HG03575 (cell line): Measurements from ENCODE around the gene C14orf132.

ENCODE experiments used
- ATAC-seq: cut with Tn5 transposase; IDR thresholded peaks from one replicate; pipeline ENCODE4 v1.9.1; 2021; ENCODE audit not compliant: unreplicated experiment, insufficient number of reproducible peaks, low FRiP score; ENCODE audit errors: extremely low read depth

The C14orf132 gene

GRCh38 chr14:96037891-96038557 is 1.1 kb upstream of the C14orf132 start:
- no peak for ATAC-seq

DNA sequence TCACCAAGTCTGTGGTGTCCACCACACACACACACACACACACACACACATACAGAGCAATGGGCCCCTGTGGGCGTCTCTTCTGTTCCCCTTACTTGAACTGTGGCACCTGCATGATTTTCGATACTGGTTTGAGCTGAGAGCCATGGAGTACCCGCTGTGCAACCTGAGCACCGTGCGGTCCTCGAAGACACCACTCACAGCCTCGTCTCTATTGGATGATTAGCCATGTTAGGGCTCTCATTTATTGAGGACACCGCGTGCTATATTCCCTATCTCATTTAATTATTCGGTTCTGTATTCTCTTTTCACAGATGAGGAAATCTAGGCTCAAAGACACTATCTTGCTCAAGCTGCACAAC is 623 bp upstream of the C14orf132 start:
- ATAC-seq: no peak

GRCh38 chr14:96039633-96040311 is 610 bp downstream of the C14orf132 start:
- no peak for ATAC-seq

GRCh38 chr14:96040828-96041371 is 1.7 kb downstream of the C14orf132 start:
- no peak for ATAC-seq

DNA sequence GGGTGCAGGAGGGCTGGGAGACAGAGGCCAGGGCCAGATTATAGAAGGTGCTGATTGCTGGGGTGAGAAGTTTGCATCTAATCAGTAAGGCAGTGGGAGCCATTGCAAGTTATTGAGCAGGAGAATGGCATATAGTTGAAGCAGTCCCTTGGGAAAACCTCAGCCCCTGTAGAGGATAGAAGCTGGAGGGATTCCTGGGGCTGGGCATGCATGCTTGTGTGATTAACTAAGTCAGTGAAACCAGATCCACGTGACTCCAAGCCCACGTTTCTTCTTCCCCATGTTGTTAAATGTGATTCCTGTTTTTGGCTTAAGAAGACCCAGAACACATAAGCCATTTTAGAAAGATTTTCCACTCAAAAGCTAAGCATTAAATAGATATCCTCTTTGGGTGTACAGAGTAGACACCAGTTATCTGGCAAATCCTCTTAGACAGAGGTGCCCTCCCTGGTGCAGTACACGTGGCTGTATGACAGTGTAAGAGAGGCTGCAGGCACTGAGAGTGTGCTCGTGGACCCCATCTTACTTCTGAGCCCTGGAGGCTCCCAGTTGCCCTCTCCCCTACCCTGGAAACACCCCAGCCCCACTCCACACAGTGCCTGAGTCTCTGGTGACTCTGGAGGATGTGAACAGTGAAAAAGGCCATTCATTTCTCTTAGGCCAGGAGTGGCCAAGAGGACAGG is 3.2 kb downstream of the C14orf132 start:
- ATAC-seq: no peak

DNA sequence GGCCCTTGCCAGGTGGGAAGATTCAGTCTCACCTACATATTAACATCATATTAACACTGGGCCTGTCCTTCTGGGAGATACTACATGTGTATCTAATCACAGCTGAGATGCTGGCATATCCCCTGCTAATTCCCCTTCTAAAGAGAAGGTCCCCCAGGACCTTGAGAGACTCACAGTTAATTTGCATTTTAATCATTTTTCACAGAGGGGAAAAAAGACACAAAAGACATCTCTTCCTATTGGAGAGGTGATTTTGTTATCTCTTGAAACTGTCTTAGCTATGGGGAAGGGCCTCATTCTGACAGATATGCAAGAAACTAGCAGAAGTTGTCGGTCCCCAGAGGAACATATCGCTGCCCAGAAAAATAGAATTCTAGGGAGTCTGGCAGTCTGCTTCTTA is 7.5 kb downstream of the C14orf132 start:
- no peak for ATAC-seq

DNA sequence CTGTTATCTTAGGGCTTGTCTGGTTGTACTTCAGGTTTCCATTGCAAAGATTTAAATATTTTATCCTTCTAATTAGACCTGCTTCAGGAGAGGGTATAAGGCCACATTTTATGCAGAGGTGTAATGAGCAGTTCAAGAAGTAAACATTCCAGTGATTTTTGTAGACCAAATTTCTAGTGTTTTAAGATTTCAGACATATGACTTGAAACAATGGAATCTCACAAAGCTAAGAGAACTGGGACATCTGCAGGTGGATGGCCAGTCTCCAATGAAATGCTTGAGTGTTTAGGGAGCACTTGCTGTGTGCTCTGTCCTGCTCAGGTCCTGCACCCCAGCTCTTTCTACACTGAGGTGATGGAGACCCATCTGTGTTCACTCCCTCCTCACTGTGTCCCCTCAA is 7.9 kb downstream of the C14orf132 start:
- ATAC-seq: no peak

GRCh38 chr14:96049932-96050331 is 10.8 kb downstream of the C14orf132 start:
- no peak for ATAC-seq

DNA sequence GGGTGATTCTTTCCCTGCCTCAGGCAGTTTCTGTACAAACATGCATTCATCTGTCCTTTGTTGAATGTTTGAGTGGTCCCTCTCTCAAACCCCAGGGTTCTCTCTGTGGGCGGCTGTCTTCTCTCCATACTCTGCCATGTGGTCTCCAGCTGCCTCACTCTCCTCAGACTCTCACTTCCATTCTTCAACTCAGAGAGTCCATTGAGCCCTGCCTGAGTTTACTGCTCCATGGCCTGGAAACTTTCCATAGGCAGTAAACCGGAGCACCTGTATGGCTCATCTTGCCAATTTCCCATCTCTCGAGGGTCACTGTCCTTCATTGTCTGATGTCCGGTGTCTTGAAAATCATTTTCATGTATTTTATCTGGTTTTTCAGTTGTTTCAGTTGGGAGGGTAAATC is 11.3 kb downstream of the C14orf132 start:
- no peak for ATAC-seq

GRCh38 chr14:96051231-96051630 is 12.1 kb downstream of the C14orf132 start:
- no peak for ATAC-seq

- no peak for ATAC-seq
These were observed 12.7 kb downstream of the C14orf132 start for GRCh38 chr14:96051642-96052540.

DNA sequence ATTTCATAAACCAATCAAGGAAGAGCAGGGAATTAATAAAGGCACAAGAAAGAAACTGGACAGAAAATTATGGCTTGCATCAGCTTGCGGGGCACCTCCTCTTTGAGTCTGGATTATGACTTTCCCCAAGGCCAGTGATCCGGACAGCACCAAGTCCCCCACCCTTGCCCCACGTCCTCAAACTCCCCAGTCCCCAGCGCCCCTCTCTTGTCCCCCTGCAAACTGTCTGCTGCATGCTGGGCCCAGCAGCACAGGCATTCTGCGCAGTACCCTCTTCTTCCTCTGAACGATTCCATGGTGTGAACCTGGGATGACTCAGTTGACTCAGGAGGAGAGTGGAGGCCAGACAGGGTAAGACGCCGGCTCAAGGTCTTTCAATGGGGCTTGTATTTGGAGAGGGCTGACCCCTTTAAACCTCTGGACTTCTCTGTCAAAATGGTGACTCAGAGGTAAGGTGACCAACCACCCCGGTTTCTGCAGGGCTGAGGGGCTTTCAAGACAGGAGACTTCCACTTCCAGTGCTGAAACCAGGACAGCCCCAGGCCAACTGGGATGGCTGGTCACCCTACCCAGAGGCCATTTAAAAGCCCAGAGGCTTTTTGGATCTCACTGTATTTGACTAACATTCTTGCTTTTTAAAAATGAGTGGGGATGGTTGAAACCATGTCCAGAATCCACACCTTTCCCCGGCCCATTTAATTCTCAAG is 13.5 kb downstream of the C14orf132 start:
- ATAC-seq: no peak

DNA sequence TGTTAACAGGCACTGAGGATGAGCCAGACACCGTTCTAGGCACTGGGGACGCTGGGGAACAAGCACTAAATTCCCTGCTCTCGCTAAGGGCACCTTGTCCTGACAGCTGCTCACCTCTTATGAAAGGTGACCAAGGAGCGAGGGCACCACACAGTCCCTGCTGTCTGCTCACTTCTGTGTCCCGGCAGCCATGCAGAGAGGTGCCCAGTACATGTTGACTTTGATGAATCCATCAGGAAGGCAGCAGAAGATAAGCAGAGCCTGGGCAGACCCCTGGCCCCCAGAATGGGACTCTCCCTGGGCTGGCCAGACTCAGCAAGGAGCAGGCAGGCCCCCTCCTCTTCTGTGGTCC is 14.1 kb downstream of the C14orf132 start:
- no peak for ATAC-seq

DNA sequence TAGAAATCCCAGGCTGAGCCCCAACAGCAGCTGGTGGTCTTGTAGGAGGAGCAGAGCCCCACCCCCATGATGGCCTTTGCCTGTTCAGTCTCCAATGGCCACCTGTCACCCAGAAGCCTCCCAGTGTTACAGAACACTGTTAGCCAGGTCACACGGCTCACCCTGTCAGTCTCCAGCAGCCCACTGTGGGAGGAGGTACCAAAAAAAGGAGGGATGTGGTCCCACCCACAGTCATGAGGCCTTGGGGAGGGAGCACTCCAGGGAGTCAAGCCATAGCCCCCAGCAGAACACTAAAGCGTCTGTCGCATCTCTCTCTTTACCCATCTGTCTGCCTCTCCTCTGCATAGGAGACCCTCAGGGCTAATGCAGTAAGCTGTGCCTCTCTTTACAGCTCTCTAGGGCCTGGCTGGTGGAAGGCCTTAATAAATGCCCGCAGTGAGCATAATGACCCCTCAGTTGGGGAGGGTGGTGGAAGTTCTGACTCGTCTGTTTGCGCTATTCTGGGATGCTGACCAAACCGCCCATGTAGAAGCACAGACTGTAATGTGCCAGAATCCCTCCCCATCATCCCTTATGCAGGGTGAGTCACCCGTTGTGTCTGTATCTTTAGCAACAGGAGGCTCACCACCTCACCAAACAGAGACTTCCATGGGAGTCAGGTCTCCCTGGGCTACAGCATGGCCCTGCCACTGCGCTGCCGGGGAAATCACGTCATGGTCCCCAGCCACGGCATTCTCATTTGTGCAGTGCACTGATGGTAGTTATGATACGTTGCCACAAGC is 14.6 kb downstream of the C14orf132 start:
- no peak for ATAC-seq

- ATAC-seq: no peak
These were observed 15.5 kb downstream of the C14orf132 start for GRCh38 chr14:96054661-96055060.

DNA sequence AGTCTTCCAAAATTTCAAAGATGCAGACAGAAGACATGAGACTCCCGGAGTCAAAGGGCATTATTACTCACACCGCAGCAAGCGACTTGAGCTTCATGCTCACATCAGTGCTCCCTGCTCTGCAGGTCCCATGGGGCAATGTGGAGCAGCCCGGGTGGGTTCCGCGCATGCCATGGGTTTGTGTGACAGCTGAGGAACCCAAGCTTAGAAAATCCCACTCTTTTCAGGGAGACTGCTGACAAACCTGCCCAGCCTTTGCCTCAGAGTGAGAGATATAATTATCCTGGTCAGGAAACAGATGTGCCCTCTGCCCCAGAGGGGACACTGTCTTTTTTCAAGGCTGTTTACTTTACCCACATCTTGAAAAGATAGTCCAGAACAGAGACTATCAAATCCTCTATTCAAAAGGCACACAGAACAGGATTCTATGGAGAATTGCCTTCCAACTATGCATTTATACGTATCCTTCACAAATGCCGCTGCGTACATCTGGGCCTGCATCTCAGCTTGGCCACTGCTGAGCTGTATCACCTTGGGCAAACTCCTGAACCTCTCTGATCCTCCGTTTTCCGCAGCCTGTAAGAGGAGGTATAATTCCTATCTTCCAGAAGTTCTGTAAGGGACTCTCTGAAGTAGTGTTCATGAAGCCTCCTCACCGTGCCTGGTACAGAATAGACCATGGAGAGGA is 16.0 kb downstream of the C14orf132 start:
- ATAC-seq: no peak

DNA sequence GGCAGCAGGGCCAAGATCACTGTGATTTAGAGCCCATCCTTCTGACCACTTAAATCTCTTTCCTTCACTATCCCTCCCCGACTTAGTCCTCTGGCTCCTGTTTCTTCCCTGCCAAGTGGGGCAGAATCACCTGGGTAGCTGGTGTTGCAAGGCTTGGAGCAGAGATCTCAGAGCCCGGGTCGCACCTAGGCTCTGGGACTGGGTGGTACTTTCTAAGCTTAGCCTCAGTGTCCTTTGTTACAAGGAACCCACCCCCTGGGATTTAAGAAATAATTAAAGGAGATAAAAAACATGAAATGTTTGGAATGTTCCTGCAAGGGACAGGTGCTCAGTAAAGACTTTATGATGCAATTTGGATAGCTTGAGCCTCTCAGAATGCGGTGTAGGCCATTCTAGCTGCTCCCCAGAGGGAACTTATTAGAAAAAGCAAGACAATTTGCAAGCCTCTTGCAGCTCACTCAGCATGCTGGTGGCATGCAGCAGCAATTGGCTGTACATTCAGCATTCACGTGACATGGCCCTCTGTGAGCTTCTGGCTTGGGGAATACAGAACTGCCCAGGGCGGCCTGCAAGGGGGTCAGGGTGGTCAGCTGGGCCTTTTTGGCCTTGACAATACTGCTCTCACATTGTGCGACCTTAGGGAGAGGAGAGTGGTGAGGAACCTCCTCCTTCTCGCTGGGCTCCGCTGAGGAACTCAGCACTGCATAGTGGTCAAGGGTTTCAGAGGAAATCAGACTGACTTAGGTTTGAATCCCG is 16.8 kb downstream of the C14orf132 start:
- no peak for ATAC-seq
